BLaER1 treated with 17β-estradiol and CSF1 and Interleukin-3, amounts not matched to agents 10 nM and 100 nM (cell line): ENCODE results near the gene RABL6.
"Not testable (repeated sequence)": the region's sequence is repeated elsewhere in the genome, so short reads cannot be mapped to it uniquely, and the experiment has no call there.

ENCODE experiments used
- H3K27ac ChIP-seq, 11 experiments: shearing (Covaris generic); formaldehyde crosslinking; 2 replicates each; pipeline ENCODE4 v1.8.1; 2022
- H3K27me3 ChIP-seq, 11 experiments: shearing (Covaris generic); formaldehyde crosslinking; 2 replicates each; pipeline ENCODE4 v1.8.1; 2022
- H3K36me3 ChIP-seq, 11 experiments: shearing (Covaris generic); formaldehyde crosslinking; 2 replicates each; pipeline ENCODE4 v1.8.1; 2022
- H3K4me1 ChIP-seq, 10 experiments: shearing (Covaris generic); formaldehyde crosslinking; 2 replicates each; pipeline ENCODE4 v1.8.1; 2022
- H3K4me2 ChIP-seq, 11 experiments: shearing (Covaris generic); formaldehyde crosslinking; 2 replicates each; pipeline ENCODE4 v1.8.1; 2022
- H3K4me3 ChIP-seq, 10 experiments: shearing (Covaris generic); formaldehyde crosslinking; 2 replicates each; pipeline ENCODE4 v1.8.1; 2022
- H3K9ac ChIP-seq, 11 experiments: shearing (Covaris generic); formaldehyde crosslinking; 2 replicates each; pipeline ENCODE4 v1.8.1; 2022
- H3K9me3 ChIP-seq, 11 experiments: shearing (Covaris generic); formaldehyde crosslinking; replicated peaks in 1 of 11; 2 replicates each; pipeline ENCODE4 v1.8.1; 2022
- H4K20me1 ChIP-seq, 11 experiments: shearing (Covaris generic); formaldehyde crosslinking; 2 replicates each; pipeline ENCODE4 v1.8.1; 2022
- Cebpa-rat ChIP-seq, 11 experiments: shearing (Covaris generic); IDR thresholded peaks; 2 replicates each; pipeline ENCODE4 v1.8.1; 2022

RABL6 gene

GRCh38 chr9:136839229-136840139 lies 31.7 kb downstream of the RABL6 start:
- Histone ChIP-seq H3K27me3 (peaks cover 7 to 10% (median 7%) of the 10 kb centered on the region in 11 experiments; a peak in 21 of 22 replicates), H3K27ac (no peak overlapping the region), H3K36me3 (peaks cover 24 to 66% (median 55%) of the 10 kb centered on the region in 11 experiments; a peak in 20 of 22 replicates), H3K9me3 (no peaks in the 10 kb centered on the region), H3K4me3 (no peak overlapping the region), H3K4me1 (peaks cover 29 to 49% (median 43%) of the 10 kb centered on the region in 10 experiments), H3K4me2 (peak overlapping the region in 1 of 11 experiments; percentile 94; a peak in 1 of 22 replicates), H4K20me1 (peaks cover 0 to 82% (median 45%) of the 10 kb centered on the region in 11 experiments; a peak in 20 of 22 replicates), H3K9ac (peak overlapping the region in 2 of 11 experiments; percentile 29 to 44; a peak in 3 of 22 replicates)
- TF ChIP-seq Cebpa-rat (IDR thresholded peaks at IDR 0.05), result no peak

- Histone ChIP-seq H3K9me3 (peaks cover 0 to 7% (median 2%) of the 10 kb centered on the region in 11 experiments; a peak in 11 of 22 replicates), H3K4me2 (peak overlapping the region in 7 of 11 experiments; percentile 86 to 98 (median 94); a peak in 12 of 22 replicates), H3K4me3 (no peak overlapping the region), H3K36me3 (peaks cover 24 to 60% (median 51%) of the 10 kb centered on the region in 11 experiments; a peak in 20 of 22 replicates), H3K4me1 (peaks cover 29 to 49% (median 43%) of the 10 kb centered on the region in 10 experiments), H3K27me3 (peaks cover 15 to 18% (median 16%) of the 10 kb centered on the region in 11 experiments), H4K20me1 (peaks cover 0 to 74% (median 43%) of the 10 kb centered on the region in 11 experiments; a peak in 20 of 22 replicates), H3K9ac (peak overlapping the region in 5 of 11 experiments; percentile 29 to 44 (median 38); a peak in 7 of 22 replicates), H3K27ac (no peak overlapping the region)
- no peak for TF ChIP-seq Cebpa-rat (IDR thresholded peaks at IDR 0.05)
These were observed 32.6 kb downstream of the RABL6 start for GRCh38 chr9:136840140-136840876.

DNA sequence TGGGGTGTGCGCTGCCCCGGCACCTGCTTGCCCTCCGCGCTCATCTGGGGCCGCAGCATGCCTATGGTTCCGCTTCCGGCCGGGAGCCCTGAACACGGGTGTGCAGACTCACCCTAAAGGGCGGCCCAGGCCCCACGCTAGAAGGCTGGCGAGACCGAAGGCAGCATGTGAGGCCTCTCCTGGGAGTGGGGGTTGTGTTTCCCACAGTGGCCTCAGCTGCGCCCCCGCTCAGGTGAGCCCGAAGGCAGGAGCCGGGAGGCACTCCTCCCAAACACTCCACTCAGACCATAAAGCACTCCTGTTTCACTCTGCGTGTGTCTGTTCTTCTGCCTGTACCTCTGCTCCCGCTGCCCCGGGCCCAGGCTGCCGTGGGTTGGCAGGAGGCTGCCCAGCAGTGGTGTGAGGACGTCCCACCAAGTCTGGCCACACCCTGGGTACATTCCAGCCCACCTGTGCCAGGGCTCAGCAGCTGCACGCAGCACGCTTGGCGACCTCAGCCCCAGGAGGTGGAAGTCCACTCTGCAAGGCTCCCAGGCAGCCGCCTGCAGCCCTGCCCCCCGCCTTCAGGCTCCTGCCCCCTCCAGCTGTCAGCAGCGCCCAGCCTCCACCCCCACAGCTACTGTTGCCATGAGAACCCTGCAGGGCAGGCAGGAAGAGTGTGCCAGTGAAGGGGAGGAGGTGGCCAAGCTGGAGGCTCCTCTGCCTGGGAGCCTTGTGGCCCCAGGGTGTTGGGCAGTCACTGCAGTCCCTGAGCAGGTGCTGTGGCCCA lies 33.3 kb downstream of the RABL6 start:
- TF ChIP-seq Cebpa-rat (IDR thresholded peaks at IDR 0.05), result no peak
- Histone ChIP-seq H3K27me3 (peaks cover 15 to 25% (median 23%) of the 10 kb centered on the region in 11 experiments), H3K4me1 (peaks cover 29 to 49% (median 43%) of the 10 kb centered on the region in 10 experiments), H3K4me2 (peak overlapping the region; percentile 86 to 98 (median 94)), H3K9ac (peak overlapping the region in 7 of 11 experiments; percentile 0 to 79 (median 40); a peak in 10 of 22 replicates), H3K36me3 (peaks cover 19 to 52% (median 44%) of the 10 kb centered on the region in 11 experiments; a peak in 20 of 22 replicates), H3K27ac (peak overlapping the region in 1 of 11 experiments; percentile 52; a peak in 3 of 22 replicates), H4K20me1 (peaks cover 0 to 67% (median 38%) of the 10 kb centered on the region in 11 experiments; a peak in 20 of 22 replicates), H3K4me3 (no peak overlapping the region), H3K9me3 (peaks cover 0 to 14% (median 9%) of the 10 kb centered on the region in 11 experiments; a peak in 12 of 22 replicates)

DNA sequence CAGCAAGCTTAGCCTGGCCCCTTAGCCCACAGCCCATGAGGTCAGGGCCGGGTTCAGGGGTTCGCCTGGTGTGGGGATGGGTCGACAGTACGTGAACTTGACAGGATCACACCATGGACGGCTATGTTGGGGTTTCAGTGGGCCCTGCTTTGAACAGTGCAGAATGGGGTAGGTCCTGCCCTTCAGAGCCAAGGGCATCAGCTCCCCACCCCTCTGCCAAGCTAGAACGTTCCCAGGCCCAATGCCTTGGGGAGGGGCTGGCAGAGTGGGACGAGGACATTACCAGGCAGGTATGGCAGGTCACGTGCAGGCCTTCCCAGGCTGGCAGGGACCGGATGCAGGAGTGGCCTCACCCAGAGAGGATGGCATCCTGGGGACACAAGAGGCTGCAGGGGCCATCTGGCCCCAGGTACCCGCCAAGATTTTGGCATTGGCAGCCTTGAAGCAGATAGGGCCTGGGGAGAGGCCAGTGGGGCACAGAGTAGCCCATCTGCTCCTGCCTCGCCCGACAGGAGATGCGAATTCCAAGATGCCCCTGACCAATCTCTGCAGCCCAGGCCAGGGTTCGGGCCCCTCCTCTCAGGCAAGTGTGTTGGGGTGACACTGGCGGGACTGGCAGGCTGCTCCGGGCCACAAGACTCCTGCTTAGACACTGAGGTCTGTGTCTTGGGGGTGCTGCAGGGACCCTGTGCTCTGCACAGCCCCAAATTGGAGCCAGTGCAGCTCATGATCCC lies 34.1 kb downstream of the RABL6 start:
- H3K4me3 ChIP-seq, result peak overlapping the region in 9 of 10 experiments; percentile 56 to 71 (median 61); a peak in 13 of 20 replicates
- peak overlapping the region in 1 of 11 experiments; percentile 52; a peak in 3 of 22 replicates for H3K27ac ChIP-seq

GRCh38 chr9:136842380-136842948 lies 34.7 kb downstream of the RABL6 start, which contains the start of gene AJM1:
Gene AJM1, plus strand, starts transcription at chr9:136842478. Its CDS starts 1,937 bp downstream, at chr9:136844415.
- Histone ChIP-seq H3K27me3 (peaks cover 21 to 38% (median 34%) of the 10 kb centered on the region in 11 experiments), H3K27ac (peak within 1 kb of the TSS in 4 of 11 experiments; percentile 25 to 53 (median 42); a peak in 4 of 22 replicates), H4K20me1 (peaks cover 0 to 58% (median 35%) of the 10 kb centered on the region in 11 experiments; a peak in 20 of 22 replicates), H3K4me2 (peak within 1 kb of the TSS; percentile 86 to 98 (median 94)), H3K4me3 (peak within 1 kb of the TSS; percentile 51 to 71 (median 60)), H3K4me1 (peaks cover 29 to 57% (median 44%) of the 10 kb centered on the region in 10 experiments), H3K9me3 (peaks cover 0 to 22% (median 9%) of the 10 kb centered on the region in 11 experiments; a peak in 12 of 22 replicates), H3K36me3 (peaks cover 17 to 40% (median 33%) of the 10 kb centered on the region in 11 experiments; a peak in 20 of 22 replicates), H3K9ac (peak within 1 kb of the TSS; percentile 49 to 79 (median 69); a peak in 21 of 22 replicates)

More for the DNA sequence above, 34.1 kb downstream of the RABL6 start:
- Histone ChIP-seq H3K4me2 (peak overlapping the region; percentile 86 to 98 (median 94)), H3K36me3 (peaks cover 17 to 44% (median 36%) of the 10 kb centered on the region in 11 experiments; a peak in 20 of 22 replicates), H3K27me3 (peaks cover 20 to 33% (median 30%) of the 10 kb centered on the region in 11 experiments), H3K9me3 (peaks cover 0 to 21% (median 9%) of the 10 kb centered on the region in 11 experiments; a peak in 12 of 22 replicates), H4K20me1 (peaks cover 0 to 59% (median 35%) of the 10 kb centered on the region in 11 experiments; a peak in 20 of 22 replicates), H3K9ac (peak overlapping the region in 8 of 11 experiments; percentile 38 to 79 (median 70); a peak in 15 of 22 replicates), H3K4me1 (peaks cover 29 to 53% (median 44%) of the 10 kb centered on the region in 10 experiments)

DNA sequence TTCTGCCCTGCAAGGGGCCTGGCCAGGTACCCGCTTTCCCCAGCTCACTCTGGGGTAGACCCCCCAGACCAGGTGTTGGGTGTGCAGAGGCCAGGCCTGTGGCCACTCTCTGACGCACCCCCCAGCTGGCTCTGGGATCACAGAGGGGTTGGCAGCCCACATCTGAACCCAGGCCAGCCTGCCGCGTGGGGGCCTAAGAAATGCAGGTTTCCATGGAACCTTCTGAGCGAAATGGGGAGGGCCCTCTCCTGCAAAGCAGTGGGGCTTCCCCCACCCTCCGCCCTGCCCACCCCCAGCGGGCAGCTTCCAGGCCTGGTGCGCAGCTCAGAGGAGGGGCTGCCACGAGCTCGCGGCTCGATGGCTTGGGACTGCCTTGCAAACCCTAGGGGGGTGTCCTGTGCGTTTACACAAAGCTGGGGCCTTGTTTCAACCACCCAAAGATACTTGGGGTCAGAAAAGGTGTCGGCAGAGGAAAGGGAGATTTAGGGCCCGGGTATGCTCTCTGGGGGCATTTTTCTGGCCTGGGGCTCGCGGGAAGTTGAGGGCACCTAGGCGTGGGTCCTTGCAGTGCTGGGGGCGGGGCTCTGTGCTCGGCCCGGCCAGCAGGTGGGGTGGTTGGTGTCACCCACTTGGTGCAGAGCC lies 35.5 kb downstream of the RABL6 start:
- H3K27ac ChIP-seq, result not testable (repeated sequence)
- Histone ChIP-seq H3K27me3 (peaks cover 21 to 46% (median 42%) of the 10 kb centered on the region in 11 experiments), H4K20me1 (peaks cover 0 to 56% (median 35%) of the 10 kb centered on the region in 11 experiments; a peak in 20 of 22 replicates), H3K9ac (peak overlapping the region; percentile 11 to 62 (median 50); a peak in 16 of 22 replicates), H3K9me3 (peaks cover 0 to 22% (median 9%) of the 10 kb centered on the region in 11 experiments; a peak in 12 of 22 replicates), H3K4me3 (peak overlapping the region in 6 of 10 experiments; percentile 32 to 66 (median 41); a peak in 7 of 20 replicates), H3K4me2 (peak overlapping the region; percentile 79 to 98 (median 94)), H3K36me3 (peaks cover 17 to 32% (median 26%) of the 10 kb centered on the region in 11 experiments; a peak in 20 of 22 replicates), H3K4me1 (peaks cover 29 to 65% (median 52%) of the 10 kb centered on the region in 10 experiments)

DNA sequence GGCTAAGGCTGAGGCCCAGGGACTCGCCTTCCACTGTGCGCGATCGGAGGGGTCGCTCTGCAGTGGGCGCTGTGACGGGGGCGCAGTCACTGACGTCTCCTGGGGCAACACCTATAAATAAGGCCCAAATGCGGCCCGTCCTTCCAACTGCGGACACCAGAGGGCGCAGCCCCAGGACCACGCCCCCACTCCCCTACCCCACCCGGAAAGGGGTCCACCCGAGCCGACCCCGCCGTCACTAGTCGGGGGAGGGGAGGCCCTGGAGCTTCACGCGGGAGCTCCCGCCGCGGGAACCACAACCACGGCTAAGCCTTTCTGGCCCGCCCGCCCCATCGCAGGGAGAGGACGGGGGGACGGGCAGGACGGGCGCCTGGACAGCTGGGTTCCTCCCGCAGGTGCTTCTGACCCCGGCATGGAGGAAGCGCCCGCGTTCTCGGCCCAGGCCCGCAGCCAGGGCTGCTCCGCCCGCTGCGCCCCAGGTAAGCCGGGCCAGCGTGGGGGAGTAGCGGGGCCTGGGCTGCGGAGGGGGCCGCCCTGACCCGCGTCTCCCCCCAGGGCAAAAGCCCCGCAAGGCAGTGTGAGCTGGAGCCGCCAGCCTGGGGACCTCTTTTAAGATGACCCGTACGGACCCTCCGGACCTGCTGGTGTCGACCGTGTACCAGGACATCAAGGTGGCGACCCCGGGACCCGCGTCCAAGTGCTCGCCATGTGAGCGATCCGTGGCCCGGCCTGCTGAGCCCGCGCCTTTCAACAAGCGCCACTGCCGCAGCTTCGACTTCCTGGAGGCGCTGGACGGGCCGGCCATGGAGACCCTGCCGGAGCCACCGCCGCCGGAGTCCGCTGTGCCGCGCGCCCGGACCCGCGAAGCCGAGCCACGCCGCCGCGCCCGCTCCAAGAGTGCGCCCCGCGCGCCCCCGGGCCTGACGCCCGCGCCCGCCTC lies 36.3 kb downstream of the RABL6 start:
- H3K4me3 ChIP-seq, result peak overlapping the region in 3 of 10 experiments; percentile 34 to 66 (median 61); a peak in 5 of 20 replicates
- peaks cover 0 to 49% (median 33%) of the 10 kb centered on the region in 11 experiments; a peak in 20 of 22 replicates for H4K20me1 ChIP-seq
- peaks cover 29 to 67% (median 53%) of the 10 kb centered on the region in 10 experiments for H3K4me1 ChIP-seq
- peak overlapping the region; percentile 79 to 98 (median 94) for H3K4me2 ChIP-seq
- not testable (repeated sequence) for H3K27ac ChIP-seq
- H3K27me3 ChIP-seq, result peaks cover 21 to 47% (median 42%) of the 10 kb centered on the region in 11 experiments
- H3K9ac ChIP-seq, result peak overlapping the region in 5 of 11 experiments; percentile 47 to 58 (median 50); a peak in 4 of 22 replicates
- peaks cover 0 to 22% (median 9%) of the 10 kb centered on the region in 11 experiments; a peak in 12 of 22 replicates for H3K9me3 ChIP-seq
- peaks cover 16 to 24% (median 18%) of the 10 kb centered on the region in 11 experiments; a peak in 20 of 22 replicates for H3K36me3 ChIP-seq
